Colon (tissue), 2 donors: ENCODE results near the gene BLVRB.
"Not testable (repeated sequence)": the region's sequence is repeated elsewhere in the genome, so short reads cannot be mapped to it uniquely, and the experiment has no call there.

Experiments
- FAIRE-seq: peaks from 2 replicates; lab custom pipeline; 2012; peaks lifted over from hg19 to GRCh38; lab: Jason Lieb, UNC
- donor health status: control.
- donor health status: control.

BLVRB gene

GRCh38 chr19:40486017-40486416 is 20.5 kb upstream of the BLVRB start:
- no peak for FAIRE-seq

GRCh38 chr19:40475878-40476644 is 10.5 kb upstream of the BLVRB start:
- not testable (repeated sequence) for FAIRE-seq

DNA sequence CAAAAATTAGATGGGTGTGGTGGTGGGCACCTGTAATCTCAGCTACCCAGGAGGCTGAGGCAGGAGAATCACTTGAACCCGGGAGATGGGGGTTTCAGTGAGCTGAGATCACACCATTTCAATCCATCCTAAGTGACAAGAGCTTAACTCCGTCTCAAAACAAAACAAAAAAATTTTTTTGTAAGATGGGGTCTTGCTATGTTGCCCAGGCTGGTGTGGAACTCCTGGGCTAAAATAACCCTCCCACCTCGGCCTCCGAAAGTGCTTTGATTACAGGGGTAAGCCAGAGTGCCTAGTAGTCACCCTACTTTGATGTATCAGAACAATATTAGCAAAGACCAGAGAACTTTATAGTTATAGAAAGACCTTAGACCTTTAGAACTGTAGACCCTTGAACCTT is 9.2 kb upstream of the BLVRB start:
- FAIRE-seq: no peak

DNA sequence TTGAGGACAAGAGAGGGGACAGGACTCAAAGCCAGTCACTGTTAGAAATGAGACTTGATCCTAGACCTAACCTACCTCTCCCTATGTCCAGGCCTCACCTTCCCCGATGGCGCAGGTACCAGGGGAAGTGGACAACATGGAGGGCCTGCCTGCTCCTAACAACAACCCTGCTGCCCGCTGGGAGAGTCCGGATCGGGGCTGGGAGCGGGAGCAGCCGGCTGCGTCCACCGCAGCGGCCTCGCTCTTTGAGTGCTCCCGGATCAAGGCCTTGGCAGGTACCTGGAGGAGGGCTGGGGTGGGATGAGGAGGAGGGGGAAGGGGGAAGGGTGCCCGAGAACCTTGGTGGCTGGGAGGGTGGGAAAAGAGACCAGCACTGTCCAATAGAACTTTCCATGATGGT is 7.0 kb upstream of the BLVRB start:
- no peak for FAIRE-seq

DNA sequence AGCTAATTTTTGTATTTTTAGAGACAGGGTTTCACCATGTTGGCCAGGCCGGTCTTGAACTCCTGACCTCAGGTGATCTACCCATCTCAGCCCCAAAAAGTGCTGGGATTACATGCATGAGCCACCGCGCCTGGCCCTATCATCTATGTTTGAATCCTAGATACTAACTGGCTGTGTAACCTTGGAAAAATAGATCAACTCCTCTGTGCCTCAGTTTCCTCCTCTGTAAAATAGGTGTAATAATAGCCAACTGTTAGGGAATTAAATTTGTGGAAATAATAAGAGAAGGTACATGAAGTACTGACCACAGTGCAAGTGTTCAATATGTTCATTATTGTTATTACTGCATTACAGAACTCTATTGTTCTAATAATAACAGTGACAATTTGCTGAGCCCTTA is 5.6 kb upstream of the BLVRB start:
- no peak for FAIRE-seq

DNA sequence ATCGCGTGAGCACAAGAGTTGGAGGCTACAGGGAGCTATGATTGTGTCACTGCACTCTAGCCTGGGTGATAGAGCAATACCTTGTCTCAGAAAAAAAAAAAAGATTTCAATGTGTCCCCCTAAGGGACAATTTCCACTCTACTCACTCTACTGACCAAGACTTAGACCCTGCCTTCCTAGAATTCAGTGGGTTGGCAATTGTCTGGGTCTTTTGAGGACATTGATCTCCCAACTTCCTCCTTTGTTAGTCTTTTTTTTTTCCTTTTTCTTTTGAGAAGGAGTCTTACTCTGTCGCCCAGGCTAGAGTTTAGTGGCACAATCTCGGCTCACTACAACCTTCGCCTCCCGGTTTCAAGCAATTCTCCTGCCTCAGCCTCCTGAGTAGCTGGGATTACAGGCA is 3.5 kb upstream of the BLVRB start:
- no peak for FAIRE-seq

DNA sequence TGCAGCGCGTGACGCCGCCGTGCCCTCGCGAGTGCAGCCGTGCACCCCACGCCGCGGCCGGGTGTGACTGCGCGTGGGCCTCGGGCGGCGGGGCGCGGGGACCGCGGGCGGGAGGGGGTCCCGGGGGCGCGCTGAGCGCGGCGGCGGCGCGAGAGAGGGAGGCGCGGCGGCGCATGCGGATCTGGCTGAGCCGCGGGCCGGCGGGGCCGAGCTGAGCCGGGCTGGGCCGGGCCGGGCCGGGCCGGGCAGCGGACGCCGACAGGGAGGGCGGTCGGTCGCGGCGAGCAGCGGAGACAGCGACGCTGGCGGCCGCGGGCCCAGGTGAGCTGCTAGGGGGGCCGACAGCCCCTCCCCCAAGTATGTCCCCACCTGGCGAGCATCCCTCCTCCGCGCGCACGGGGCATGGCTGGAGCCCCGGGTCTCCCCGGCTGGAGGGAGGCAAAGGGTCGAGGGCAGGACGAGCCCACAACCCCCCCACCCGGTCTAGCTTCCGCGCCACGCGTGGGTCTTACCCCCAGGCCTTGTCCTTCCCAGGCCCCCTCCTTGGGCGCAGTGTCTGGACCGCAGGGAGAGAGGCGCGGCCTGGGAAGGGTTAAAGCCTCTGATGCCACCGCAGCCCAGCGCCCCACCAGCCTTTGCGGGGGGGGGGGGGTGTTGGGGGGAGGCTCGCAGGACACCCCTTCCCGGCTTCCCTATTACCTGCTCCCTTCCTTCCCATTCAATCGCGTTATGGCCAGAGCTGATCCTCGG is 1.6 kb upstream of the BLVRB start, which contains the start of gene SPTBN4:
Gene SPTBN4 (plus strand): TSS at position 17 of the 750 bp plus-strand sequence. CDS start 5,621 bp downstream, outside the sequence.
- no peak for FAIRE-seq

GRCh38 chr19:40466219-40466984 is 857 bp upstream of the BLVRB start:
- no peak for FAIRE-seq

DNA sequence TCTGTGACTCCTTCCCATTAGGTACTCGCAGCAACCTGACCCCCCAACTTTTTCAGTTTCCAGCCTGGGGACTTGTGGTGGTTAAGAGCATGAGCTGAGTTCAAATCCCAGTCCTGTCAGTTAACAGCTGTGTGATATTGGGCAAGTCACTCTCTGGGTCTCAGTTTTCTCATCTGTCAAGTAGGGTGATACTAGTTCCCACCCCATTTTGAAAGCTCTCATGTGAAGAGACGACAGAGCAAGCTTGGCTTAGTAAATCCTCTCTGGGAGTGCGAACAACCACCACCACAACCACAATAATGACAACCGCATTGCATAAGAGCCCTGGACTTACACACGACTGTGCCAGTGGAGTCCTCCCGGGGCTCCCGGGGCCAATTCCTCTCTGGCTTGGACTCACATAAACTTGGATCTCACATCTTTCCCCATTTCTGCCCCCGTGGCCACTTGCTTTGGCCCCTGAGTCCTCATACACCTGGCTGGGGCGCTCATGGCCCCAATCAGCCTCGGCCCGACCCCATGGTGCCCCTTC is 454 bp downstream of the BLVRB start:
- no peak for FAIRE-seq

DNA sequence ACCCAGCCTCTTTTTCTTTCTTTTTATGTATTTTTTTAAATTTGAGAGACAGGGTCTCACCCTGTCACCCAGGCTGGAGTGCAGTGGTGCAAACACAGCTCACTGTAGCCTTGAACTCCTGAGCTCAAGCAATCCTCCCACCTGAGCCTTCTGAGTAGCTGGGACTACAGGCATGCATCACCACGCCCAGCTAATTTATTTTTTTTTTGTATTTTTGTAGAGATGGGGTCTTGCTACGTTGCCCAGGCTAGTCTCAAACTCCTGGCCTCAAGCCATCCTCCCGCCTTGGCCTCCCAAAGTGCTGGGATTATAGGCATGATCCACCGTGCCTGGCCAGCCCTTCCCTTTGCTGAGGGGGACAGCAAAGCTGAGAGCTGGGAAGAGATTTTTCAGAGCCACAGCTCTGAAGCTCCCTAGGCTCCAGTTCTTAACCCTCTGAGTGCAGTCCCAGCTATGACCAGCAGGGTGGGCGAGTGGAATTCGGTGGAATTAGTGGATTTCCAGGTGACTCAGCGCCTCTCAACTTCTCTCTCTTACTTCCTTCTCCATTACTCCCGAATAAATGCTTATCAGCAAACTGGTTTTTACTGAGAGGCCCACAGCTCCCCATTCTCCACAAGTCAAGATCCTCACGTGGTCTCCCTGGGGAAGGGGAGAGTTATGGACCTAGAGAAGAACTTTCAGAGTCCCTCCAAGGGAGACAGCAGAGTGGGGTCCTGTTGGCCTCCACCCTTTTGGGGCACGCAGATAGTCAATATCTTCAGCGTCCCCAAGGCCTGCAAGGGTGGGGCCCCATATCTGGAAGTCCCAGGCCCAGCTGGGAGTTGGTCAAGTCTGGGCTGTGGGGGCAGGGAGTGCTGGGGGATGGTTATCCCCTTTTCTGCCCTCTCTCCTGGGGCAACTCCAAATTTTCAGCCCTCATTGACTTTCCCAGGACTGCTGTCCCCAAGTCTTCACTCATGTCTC is 1.2 kb downstream of the BLVRB start:
- no peak for FAIRE-seq

DNA sequence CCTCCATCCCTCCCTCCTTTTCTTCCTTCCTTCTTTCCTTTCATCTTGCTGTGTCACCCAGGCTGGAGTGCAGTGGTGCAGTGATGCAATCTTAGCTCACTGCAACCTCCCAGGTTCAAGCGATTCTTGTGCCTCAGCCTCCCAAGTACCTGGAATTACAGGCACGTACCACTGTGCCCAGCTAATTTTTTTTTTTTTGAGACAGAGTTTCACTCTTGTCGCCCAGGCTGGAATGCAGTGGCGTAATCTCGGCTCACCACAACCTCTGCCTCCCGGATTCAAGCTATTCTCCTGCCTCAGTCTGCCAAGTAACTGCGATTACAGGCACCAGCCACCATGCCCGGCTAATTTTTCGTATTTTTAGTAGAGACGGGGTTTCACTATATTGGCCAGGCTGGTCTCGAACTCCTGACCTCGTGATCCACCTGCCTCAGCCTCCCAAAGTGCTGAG is 1.9 kb downstream of the BLVRB start:
- FAIRE-seq: not testable (repeated sequence)

GRCh38 chr19:40461669-40462221 is 3.8 kb downstream of the BLVRB start:
- FAIRE-seq: no peak

DNA sequence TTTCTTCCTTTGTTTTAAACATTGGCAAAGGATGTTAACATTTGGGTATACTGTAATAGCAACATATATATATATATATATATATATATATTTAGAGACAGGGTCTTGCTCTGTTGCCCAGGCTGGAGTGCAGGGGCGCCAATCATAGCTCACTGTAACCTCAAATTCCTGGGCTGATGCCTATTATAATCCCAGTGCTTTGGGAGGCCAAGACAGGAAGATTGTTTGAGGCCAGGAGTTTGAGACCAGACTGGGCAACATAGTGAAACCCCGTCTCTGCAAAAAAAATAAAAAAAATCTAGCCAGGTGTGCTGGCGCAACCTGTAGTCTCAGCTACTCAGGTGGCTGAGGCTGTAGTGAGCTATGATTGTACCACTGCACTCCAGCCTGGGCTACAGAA is 5.4 kb downstream of the BLVRB start:
- FAIRE-seq: no peak

- no peak for FAIRE-seq
Observed at GRCh38 chr19:40458597-40458974, 7.0 kb downstream of the BLVRB start.

DNA sequence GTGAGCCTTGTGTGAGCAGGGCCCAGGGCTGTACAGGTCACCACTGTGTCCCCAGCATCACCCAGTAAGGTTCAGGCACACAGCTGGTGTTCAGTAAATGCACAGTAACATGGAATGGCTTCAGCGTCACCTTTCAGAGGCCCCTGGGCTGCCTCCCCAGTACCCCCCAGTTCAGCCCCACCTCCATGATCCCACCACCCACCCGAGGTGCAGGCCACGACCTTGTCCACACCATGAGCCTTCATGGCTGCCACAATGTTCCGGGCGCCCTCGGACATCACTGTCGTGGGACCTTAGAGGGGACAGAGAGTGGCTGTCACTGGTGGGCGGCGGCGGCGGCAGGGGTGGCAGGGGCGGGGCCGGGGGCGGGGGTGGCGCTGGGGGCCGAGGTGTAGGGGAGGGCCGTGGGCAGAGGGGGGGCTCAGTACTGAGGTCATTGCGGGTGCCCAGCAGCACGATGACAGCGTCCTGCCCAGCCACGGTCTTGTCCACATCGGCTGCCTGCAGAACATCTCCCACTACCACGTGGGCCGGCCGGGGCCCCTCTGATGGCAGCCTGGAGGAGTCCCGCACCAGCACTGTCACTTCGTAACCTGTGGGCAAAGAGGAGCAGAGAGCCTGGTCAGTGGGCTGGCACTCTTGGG is 7.5 kb downstream of the BLVRB start:
- FAIRE-seq: no peak

DNA sequence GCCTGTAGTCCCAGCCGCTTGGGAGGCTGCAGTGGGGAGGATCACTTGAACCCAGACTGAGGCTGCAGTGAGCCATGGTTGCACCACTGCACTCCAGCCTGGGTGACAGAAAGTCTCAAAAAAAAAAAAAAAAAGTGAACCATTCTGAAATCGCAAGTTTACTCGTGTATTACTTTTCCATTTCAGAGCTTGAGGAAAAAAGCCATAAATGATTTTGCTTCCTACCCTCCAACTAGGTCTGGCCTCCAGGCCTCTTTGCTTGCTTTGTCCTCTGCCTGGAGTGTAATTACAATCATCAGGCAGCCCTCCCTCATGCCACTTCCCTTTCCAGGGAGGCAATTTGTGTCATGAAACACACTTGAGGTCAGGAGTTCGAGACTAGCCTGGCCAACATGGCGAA is 8.5 kb downstream of the BLVRB start:
- FAIRE-seq: no peak

GRCh38 chr19:40453943-40454342 is 11.6 kb downstream of the BLVRB start:
- FAIRE-seq: not testable (repeated sequence)

DNA sequence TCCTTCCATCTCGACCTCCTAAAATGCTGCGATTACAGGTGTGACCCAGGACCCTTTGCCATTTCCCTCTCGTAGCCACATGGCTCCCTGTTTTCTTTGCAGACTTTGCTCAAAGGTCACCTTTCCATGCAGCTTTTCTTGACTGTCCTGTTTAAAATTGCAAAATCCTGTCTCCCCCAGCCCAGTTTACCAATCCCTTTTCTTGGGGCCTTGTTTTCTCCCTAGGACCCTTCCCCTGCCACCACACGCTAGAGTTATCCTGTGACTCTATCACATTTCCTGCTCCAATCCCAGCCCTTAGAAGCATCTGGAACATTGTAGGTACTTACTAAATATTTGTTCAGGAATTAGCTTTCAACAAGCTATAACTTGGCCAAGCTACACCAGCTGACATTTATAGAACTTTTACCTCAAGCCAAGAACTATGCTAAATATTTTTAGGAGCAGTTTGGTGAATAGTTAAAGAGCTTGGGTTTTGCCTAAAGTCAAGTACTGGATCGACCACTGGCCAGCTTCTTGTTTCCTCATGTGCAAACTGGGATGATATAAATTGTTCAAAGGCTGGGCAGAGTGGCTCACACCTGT is 12.3 kb downstream of the BLVRB start:
- FAIRE-seq: no peak

GRCh38 chr19:40452016-40452415 is 13.5 kb downstream of the BLVRB start:
- FAIRE-seq: no peak

GRCh38 chr19:40450664-40451063 is 14.9 kb downstream of the BLVRB start:
- FAIRE-seq: no peak
